CD4-positive, CD25-positive, alpha-beta regulatory T cell (primary cell): ENCODE measurements around the gene IL17D. TPM values are rescaled to one million over a fixed set of nuclear protein-coding genes. Genes with fewer than 3 reads are reported as not detected.

ENCODE experiments used
- ATAC-seq, 2 donors: fragments of 150-1000 bp; cut with Tn5 transposase; one replicate each; pipeline ENCODE4 v1.10.0; 2021; ENCODE audit warnings: low read depth in 2 of 2, moderate number of reproducible peaks in 2 of 2, moderate library complexity in 1 of 2
- DNase-seq, 3 donors: peaks; one replicate each; pipeline versions ENCODE4 v3.0.0 to v3.0.0-alpha.2; 2012 to 2022; ENCODE audit warnings: mixed read lengths in 1 of 3
- H3K27ac ChIP-seq: one replicate; pipeline ENCODE4 v1.7.0; 2013; ENCODE audit warnings: mild to moderate bottlenecking, low read length; ENCODE audit not compliant: insufficient read depth, poor library complexity, severe bottlenecking
- H3K27me3 ChIP-seq: one replicate; pipeline ENCODE4 v1.7.0; 2013; ENCODE audit warnings: low read length; ENCODE audit not compliant: control insufficient read depth, insufficient read depth
- H3K36me3 ChIP-seq: one replicate; pipeline ENCODE4 v1.7.0; 2013; ENCODE audit warnings: mild to moderate bottlenecking, low read length, moderate library complexity; ENCODE audit not compliant: control insufficient read depth, insufficient read depth
- H3K4me1 ChIP-seq: 2 replicates; pipeline ENCODE4 v1.7.0; 2013; ENCODE audit warnings: mild to moderate bottlenecking, low read length; ENCODE audit not compliant: insufficient read depth, control insufficient read depth, poor library complexity, severe bottlenecking
- H3K4me3 ChIP-seq: one replicate; pipeline ENCODE4 v1.7.0; 2013; ENCODE audit warnings: low read depth, mild to moderate bottlenecking, low read length, moderate library complexity
- H3K9me3 ChIP-seq, 2 experiments: 1 replicate in 1 of 2; 2 replicates in 1 of 2; pipeline ENCODE4 v1.7.0; 2013; ENCODE audit warnings: low read length in 2 of 2, mild to moderate bottlenecking in 1 of 2, moderate library complexity in 1 of 2; ENCODE audit not compliant: control insufficient read depth in 2 of 2
- H3K27ac Mint-ChIP-seq, 3 donors: one replicate each; pipeline ENCODE4 v1.8.0; 2020 to 2022; ENCODE audit warnings: mild to moderate bottlenecking in 3 of 3, mixed read lengths in 3 of 3, moderate library complexity in 2 of 3
- H3K27me3 Mint-ChIP-seq: one replicate; pipeline ENCODE4 v1.8.0; 2022; ENCODE audit warnings: mild to moderate bottlenecking, mixed read lengths
- H3K36me3 Mint-ChIP-seq: one replicate; pipeline ENCODE4 v1.8.0; 2020; ENCODE audit warnings: mixed read lengths
- H3K4me1 Mint-ChIP-seq, 4 donors: one replicate each; pipeline ENCODE4 v1.8.0; 2020 to 2022; ENCODE audit warnings: mixed read lengths in 4 of 4, mild to moderate bottlenecking in 1 of 4
- H3K4me3 Mint-ChIP-seq, 4 donors: one replicate each; pipeline ENCODE4 v1.8.0; 2020 to 2022; ENCODE audit warnings: mild to moderate bottlenecking in 4 of 4, mixed read lengths in 4 of 4, moderate library complexity in 3 of 4
- H3K9me3 Mint-ChIP-seq, 7 donors: one replicate each; pipeline ENCODE4 v1.8.0; 2020 to 2022; ENCODE audit warnings: mixed read lengths in 7 of 7, mild to moderate bottlenecking in 3 of 7, moderate library complexity in 2 of 7
- polyA plus RNA-seq, 4 donors: library from polyadenylated mRNA; unstranded; fragments of 300-500 nt; fragmentation: Illumina TruSeq; gene quantifications; one replicate each; pipeline ENCODE4 v1.2.3, GENCODE V29; 2021
- total RNA-seq: library from RNA; stranded (reverse); gene quantifications from one replicate; pipeline ENCODE4 v1.2.3, GENCODE V29; 2022

The IL17D gene
- total and polyA plus RNA-seq, 5 donors from 2014 or later, result 0.11 to 0.21 (median 0.17) TPM; not detected in 2

DNA sequence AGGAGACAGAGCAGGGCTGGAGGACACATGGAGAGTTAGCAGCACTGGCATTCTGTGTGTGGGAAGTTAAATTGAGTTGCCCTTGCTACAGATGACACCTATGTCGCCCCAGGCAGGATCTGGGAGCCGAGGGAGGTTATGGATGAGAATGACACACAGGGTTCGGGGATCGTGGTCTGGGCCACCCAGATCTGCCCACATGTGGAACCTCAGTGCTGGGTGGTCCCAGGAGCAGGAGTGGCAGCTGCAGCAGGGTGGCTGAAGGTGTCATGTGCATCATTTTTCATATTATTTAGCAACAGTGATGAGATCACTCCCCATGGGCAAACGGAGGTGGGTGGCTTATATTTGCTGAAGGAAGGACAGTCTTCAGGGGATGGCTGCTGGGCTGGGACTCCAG is 3.2 kb downstream of the IL17D start:
- no peak for ATAC-seq
- no peak for DNase-seq
- Histone ChIP-seq H3K36me3 (no peaks in the 10 kb centered on the region), H3K4me3 (no peak overlapping the region), H3K4me1 (peaks cover 12% of the 10 kb centered on the region), H3K27ac (no peak overlapping the region), H3K27me3 (peaks cover 9% of the 10 kb centered on the region), H3K9me3 (no peaks in the 10 kb centered on the region)
- no peak overlapping the region for H3K4me3 Mint-ChIP-seq
- peak overlapping the region in 1 of 3 donors; percentile 61 for H3K27ac Mint-ChIP-seq
- H3K36me3 Mint-ChIP-seq, result no peaks in the 10 kb centered on the region
- peaks cover 0 to 3% (median 0%) of the 10 kb centered on the region in 7 donors for H3K9me3 Mint-ChIP-seq
- H3K4me1 Mint-ChIP-seq, result peaks cover 3 to 14% (median 9%) of the 10 kb centered on the region in 4 donors
- H3K27me3 Mint-ChIP-seq, result peaks cover 26% of the 10 kb centered on the region

GRCh38 chr13:20708216-20708615 is 4.7 kb downstream of the IL17D start:
- Histone ChIP-seq H3K27ac (no peak overlapping the region), H3K4me1 (peaks cover 7% of the 10 kb centered on the region), H3K4me3 (no peak overlapping the region), H3K27me3 (no peaks in the 10 kb centered on the region), H3K36me3 (no peaks in the 10 kb centered on the region), H3K9me3 (no peaks in the 10 kb centered on the region)
- H3K27ac Mint-ChIP-seq, result no peak overlapping the region
- no peak for ATAC-seq
- peaks cover 16% of the 10 kb centered on the region for H3K27me3 Mint-ChIP-seq
- peaks cover 4 to 10% (median 6%) of the 10 kb centered on the region in 4 donors for H3K4me1 Mint-ChIP-seq
- H3K9me3 Mint-ChIP-seq, result peaks cover 0 to 3% (median 0%) of the 10 kb centered on the region in 7 donors
- H3K4me3 Mint-ChIP-seq, result no peak overlapping the region
- DNase-seq, result no peak
- no peaks in the 10 kb centered on the region for H3K36me3 Mint-ChIP-seq

DNA sequence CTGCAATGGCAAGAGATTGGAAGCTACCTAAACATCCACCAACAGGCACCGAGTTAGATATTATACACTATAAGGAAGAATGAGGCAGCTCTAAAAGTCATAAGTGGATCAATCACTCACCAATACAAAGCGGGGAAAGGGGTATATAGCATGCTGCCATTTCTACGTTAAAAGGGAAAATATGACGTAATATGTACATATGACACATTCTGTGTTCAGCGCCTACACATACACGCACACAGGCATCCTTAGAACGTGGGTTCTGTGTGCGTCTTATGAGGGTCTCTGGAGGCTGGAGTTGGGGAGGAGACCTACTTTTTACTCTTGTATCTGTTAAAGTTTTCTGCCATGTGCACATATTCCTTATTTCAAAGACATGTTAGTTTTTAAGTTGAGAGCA is 5.9 kb downstream of the IL17D start:
- Histone ChIP-seq H3K27me3 (no peaks in the 10 kb centered on the region), H3K4me3 (no peak overlapping the region), H3K27ac (no peak overlapping the region), H3K36me3 (no peaks in the 10 kb centered on the region), H3K9me3 (no peaks in the 10 kb centered on the region), H3K4me1 (peaks cover 6% of the 10 kb centered on the region)
- ATAC-seq, result no peak
- Mint-ChIP-seq H3K27ac (peak overlapping the region in 1 of 3 donors; percentile 12), H3K36me3 (no peaks in the 10 kb centered on the region), H3K9me3 (peaks cover 0 to 4% (median 0%) of the 10 kb centered on the region in 7 donors), H3K4me1 (peaks cover 4 to 11% (median 9%) of the 10 kb centered on the region in 4 donors), H3K4me3 (no peak overlapping the region), H3K27me3 (peaks cover 20% of the 10 kb centered on the region)
- DNase-seq, result no peak

DNA sequence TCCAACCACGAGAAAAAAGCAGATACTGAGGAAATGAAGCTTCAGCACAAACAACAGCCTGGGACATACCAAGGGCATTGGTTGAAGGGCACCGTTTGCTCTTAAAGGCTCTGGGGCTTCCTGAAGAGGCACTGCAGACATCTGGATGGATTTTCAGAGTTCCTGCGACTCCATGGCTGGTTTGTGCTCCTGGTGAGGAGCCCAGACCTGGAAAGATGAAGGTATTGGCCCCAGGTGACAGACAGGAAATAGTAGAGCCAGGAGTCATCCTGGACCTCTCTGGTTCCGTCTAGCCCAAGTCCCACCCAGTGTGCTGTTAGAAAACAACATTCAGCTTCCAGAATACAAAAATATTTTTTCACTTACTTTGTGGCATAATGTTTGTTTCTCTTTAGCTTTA is 6.3 kb downstream of the IL17D start:
- DNase-seq, result no peak
- H3K27ac ChIP-seq, result no peak overlapping the region
- H3K4me3 Mint-ChIP-seq, result no peak overlapping the region
- H3K9me3 ChIP-seq, result no peaks in the 10 kb centered on the region
- peaks cover 0 to 4% (median 0%) of the 10 kb centered on the region in 7 donors for H3K9me3 Mint-ChIP-seq
- H3K4me3 ChIP-seq, result no peak overlapping the region
- H3K4me1 Mint-ChIP-seq, result peaks cover 4 to 9% (median 8%) of the 10 kb centered on the region in 4 donors
- no peaks in the 10 kb centered on the region for H3K36me3 Mint-ChIP-seq
- H3K27ac Mint-ChIP-seq, result no peak overlapping the region
- H3K36me3 ChIP-seq, result no peaks in the 10 kb centered on the region
- peaks cover 6% of the 10 kb centered on the region for H3K4me1 ChIP-seq
- H3K27me3 Mint-ChIP-seq, result peaks cover 20% of the 10 kb centered on the region
- H3K27me3 ChIP-seq, result no peaks in the 10 kb centered on the region
- ATAC-seq, result no peak

- Mint-ChIP-seq H3K9me3 (peaks cover 0 to 3% (median 0%) of the 10 kb centered on the region in 7 donors), H3K36me3 (no peaks in the 10 kb centered on the region), H3K27me3 (peaks cover 20% of the 10 kb centered on the region), H3K4me1 (peaks cover 4 to 8% (median 7%) of the 10 kb centered on the region in 4 donors), H3K27ac (no peak overlapping the region), H3K4me3 (no peak overlapping the region)
- no peaks in the 10 kb centered on the region for H3K36me3 ChIP-seq
- no peaks in the 10 kb centered on the region for H3K9me3 ChIP-seq
- ATAC-seq, result no peak
- DNase-seq, result no peak
- H3K27me3 ChIP-seq, result no peaks in the 10 kb centered on the region
- H3K4me3 ChIP-seq, result no peak overlapping the region
- H3K27ac ChIP-seq, result no peak overlapping the region
- H3K4me1 ChIP-seq, result peaks cover 6% of the 10 kb centered on the region
Measured at GRCh38 chr13:20711301-20712044, 8.0 kb downstream of the IL17D start.

GRCh38 chr13:20713014-20713376 is 9.5 kb downstream of the IL17D start:
- DNase-seq (no peak), ATAC-seq (no peak)
- no peak overlapping the region for H3K4me3 ChIP-seq
- Mint-ChIP-seq H3K4me1 (peaks cover 4 to 8% (median 7%) of the 10 kb centered on the region in 4 donors), H3K9me3 (peaks cover 0 to 2% (median 0%) of the 10 kb centered on the region in 7 donors), H3K36me3 (no peaks in the 10 kb centered on the region), H3K27ac (no peak overlapping the region), H3K27me3 (peaks cover 20% of the 10 kb centered on the region), H3K4me3 (peak overlapping the region in 1 of 4 donors; percentile 41)
- no peak overlapping the region for H3K27ac ChIP-seq
- no peaks in the 10 kb centered on the region for H3K27me3 ChIP-seq
- H3K36me3 ChIP-seq, result no peaks in the 10 kb centered on the region
- H3K9me3 ChIP-seq, result no peaks in the 10 kb centered on the region
- H3K4me1 ChIP-seq, result peaks cover 6% of the 10 kb centered on the region

DNA sequence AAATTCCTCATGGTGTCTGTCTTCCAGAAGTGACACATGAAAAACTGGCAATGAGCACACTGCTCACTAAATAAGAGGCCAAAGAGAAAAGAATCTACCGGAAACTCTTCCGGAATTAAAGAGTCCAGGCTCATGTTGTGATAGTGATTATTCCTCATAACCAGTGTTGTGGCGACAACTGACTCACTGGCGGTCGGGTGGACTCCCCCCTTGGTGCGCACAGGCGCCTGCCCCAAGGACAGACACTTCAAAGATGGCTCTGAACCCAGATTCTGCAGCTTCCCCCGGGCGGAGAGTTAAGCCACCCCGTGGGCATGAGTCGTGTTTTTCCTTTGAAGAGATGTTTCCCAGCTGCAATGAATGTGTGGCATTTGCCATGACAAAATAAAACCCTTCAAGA is 10.3 kb downstream of the IL17D start:
- Histone ChIP-seq H3K9me3 (no peaks in the 10 kb centered on the region), H3K27me3 (no peaks in the 10 kb centered on the region), H3K36me3 (no peaks in the 10 kb centered on the region), H3K27ac (no peak overlapping the region), H3K4me1 (peaks cover 6% of the 10 kb centered on the region), H3K4me3 (no peak overlapping the region)
- Mint-ChIP-seq H3K4me3 (peak overlapping the region in 1 of 4 donors; percentile 7), H3K27me3 (peaks cover 15% of the 10 kb centered on the region), H3K36me3 (no peaks in the 10 kb centered on the region), H3K4me1 (peaks cover 4 to 8% (median 7%) of the 10 kb centered on the region in 4 donors), H3K9me3 (peaks cover 0 to 2% (median 0%) of the 10 kb centered on the region in 7 donors), H3K27ac (no peak overlapping the region)
- ATAC-seq, result no peak
- DNase-seq, result no peak

- Mint-ChIP-seq H3K36me3 (no peaks in the 10 kb centered on the region), H3K4me3 (no peak overlapping the region), H3K9me3 (peaks cover 0 to 2% (median 0%) of the 10 kb centered on the region in 7 donors), H3K27ac (no peak overlapping the region), H3K4me1 (peaks cover 4 to 8% (median 7%) of the 10 kb centered on the region in 4 donors), H3K27me3 (peaks cover 15% of the 10 kb centered on the region)
- Histone ChIP-seq H3K27me3 (no peaks in the 10 kb centered on the region), H3K4me3 (no peak overlapping the region), H3K9me3 (no peaks in the 10 kb centered on the region), H3K4me1 (peaks cover 6% of the 10 kb centered on the region), H3K36me3 (no peaks in the 10 kb centered on the region), H3K27ac (no peak overlapping the region)
- DNase-seq (no peak), ATAC-seq (no peak)
Measured at GRCh38 chr13:20714161-20714560, 10.7 kb downstream of the IL17D start.
